ENCODE results near the gene ANKRD37. TPM values are rescaled to one million over a fixed set of nuclear protein-coding genes. Genes with fewer than 3 reads are reported as not detected.

The ANKRD37 gene
- 10 to 100 TPM in 1 of 6 experiments, 1 to 10 TPM in 5; 3.1 to 11.4 (median 4.1) TPM for total RNA-seq (2021; fragmentation: NEBNext Ultra II Directional; extraction: Animal tissue kit (Norgen Biotek cat#: 25700))
- long read RNA-seq, transcript ANKRD37-201 (5 exons, 1,141 nt), result major isoform, 13 of 19 reads
- long read RNA-seq, partial matches to known transcripts, result 0 of 19 reads
- long read RNA-seq, other reads (novel, unspliced or antisense), result 6 of 19 reads

DNA sequence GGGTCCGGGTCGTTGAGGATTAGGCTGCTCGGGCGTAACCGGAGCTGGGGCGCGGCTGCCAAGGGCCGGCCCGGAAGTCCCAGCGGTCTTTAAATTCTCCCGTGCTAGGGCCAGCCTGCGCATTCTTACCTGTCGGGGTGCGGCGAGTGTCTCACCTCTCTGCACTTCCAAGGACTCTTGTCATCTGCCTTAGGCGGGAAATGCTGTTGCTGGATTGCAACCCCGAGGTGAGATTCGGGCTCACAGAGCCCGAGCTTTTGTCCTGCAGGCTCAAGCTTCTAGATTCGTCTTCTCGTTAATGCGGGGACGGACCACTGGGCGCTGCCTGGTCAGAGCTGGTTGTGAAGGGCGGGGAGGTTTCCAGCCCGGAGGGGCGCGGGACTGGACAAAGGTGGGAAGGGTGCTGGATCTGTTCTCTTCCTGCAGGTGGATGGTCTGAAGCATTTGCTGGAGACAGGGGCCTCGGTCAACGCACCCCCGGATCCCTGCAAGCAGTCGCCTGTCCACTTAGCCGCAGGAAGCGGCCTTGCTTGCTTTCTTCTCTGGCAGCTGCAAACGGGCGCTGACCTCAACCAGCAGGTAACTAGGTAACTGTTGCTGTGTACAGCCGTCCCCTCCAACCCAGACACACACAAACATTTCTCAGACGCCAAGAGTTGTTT lies at the start of gene ANKRD37:
Gene ANKRD37 (plus strand): TSS at position 118 of the 662 bp plus-strand sequence. CDS start 83 bp downstream, at position 201.
- peak within 1 kb of the TSS; percentile 92 for H3K4me3 Mint-ChIP-seq
- peaks cover 2% of the 10 kb centered on the region for H3K27me3 Mint-ChIP-seq (ENCODE audit: insufficient read depth)
- TF ChIP-seq CTCF (IDR thresholded peaks at IDR 0.05), result no peak
- H3K36me3 Mint-ChIP-seq (ENCODE audit: low read depth), result peaks cover 8% of the 10 kb centered on the region
- peak; percentile 39 for DNase-seq
- peak within 1 kb of the TSS; percentile 94 for H3K27ac Mint-ChIP-seq
- H3K4me1 Mint-ChIP-seq (ENCODE audit: low read depth), result peaks cover 45% of the 10 kb centered on the region
- H3K9me3 Mint-ChIP-seq, result no peaks in the 10 kb centered on the region

- no peak for TF ChIP-seq CTCF (IDR thresholded peaks at IDR 0.05)
- Mint-ChIP-seq H3K4me1 (ENCODE audit: low read depth) (peaks cover 21% of the 10 kb centered on the region), H3K36me3 (ENCODE audit: low read depth) (peaks cover 60% of the 10 kb centered on the region), H3K4me3 (no peak overlapping the region), H3K27me3 (ENCODE audit: insufficient read depth) (no peaks in the 10 kb centered on the region; the same call in 1 of the 2 replicates), H3K9me3 (no peaks in the 10 kb centered on the region), H3K27ac (no peak overlapping the region)
- DNase-seq, result no peak
Measured at GRCh38 chr4:185346975-185347601, 49.6 kb upstream of the ANKRD37 start.

DNA sequence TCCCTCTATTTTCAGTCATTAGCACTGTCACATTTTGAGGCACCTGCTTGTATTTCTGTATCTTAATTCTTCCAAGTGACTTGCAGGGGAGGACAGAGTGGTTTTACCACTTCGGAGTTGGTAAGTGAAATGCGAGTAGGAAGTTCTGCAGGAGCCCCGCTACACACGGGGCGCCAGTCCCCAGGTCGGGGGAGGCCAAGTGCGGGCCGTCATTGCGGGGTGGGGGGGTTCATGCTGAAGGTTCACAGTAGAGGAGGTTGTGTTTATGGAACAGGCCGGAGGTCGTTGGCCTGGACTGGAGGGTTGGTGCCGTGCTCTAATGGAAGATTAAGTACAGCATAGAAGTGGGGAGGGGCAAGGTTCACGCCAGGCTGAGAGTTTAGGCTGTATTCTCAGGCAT lies 45.0 kb upstream of the ANKRD37 start:
- H3K4me3 Mint-ChIP-seq, result no peak overlapping the region
- TF ChIP-seq CTCF (IDR thresholded peaks at IDR 0.05), result no peak

GRCh38 chr4:185352202-185352601 lies 44.4 kb upstream of the ANKRD37 start:
- H3K27me3 Mint-ChIP-seq (ENCODE audit: insufficient read depth), result no peaks in the 10 kb centered on the region; the same call in 1 of the 2 replicates
- peaks cover 56% of the 10 kb centered on the region for H3K36me3 Mint-ChIP-seq (ENCODE audit: low read depth)
- no peak for TF ChIP-seq CTCF (IDR thresholded peaks at IDR 0.05)
- DNase-seq, result no peak
- H3K27ac Mint-ChIP-seq, result no peak overlapping the region
- peaks cover 16% of the 10 kb centered on the region for H3K4me1 Mint-ChIP-seq (ENCODE audit: low read depth)
- H3K9me3 Mint-ChIP-seq, result no peaks in the 10 kb centered on the region
- no peak overlapping the region for H3K4me3 Mint-ChIP-seq

More for the DNA sequence above, 45.0 kb upstream of the ANKRD37 start:
- DNase-seq, result no peak
- Mint-ChIP-seq H3K4me1 (ENCODE audit: low read depth) (peaks cover 11% of the 10 kb centered on the region), H3K36me3 (ENCODE audit: low read depth) (peaks cover 58% of the 10 kb centered on the region), H3K27me3 (ENCODE audit: insufficient read depth) (no peaks in the 10 kb centered on the region; the same call in 1 of the 2 replicates), H3K9me3 (no peaks in the 10 kb centered on the region), H3K27ac (no peak overlapping the region)

DNA sequence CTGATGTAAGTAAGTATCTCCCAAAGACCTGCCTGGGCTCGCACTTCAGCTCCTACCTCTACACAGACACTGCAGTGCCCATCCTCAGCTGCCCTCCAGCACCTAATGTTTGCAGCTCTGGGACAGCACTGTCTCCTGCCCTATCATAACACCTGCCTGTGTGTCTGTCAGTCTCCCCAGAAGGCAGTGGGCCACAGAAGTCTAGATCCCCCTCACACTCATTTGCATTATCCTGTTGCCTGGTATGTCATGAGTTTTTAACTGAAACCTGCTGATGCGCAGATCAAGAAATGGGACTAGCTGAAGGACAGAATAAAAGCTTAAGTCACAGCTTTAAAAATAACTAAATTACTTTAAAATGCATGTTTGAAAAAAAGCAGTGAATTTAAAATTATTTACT lies 43.9 kb upstream of the ANKRD37 start:
- Mint-ChIP-seq H3K36me3 (ENCODE audit: low read depth) (peaks cover 57% of the 10 kb centered on the region), H3K4me3 (no peak overlapping the region), H3K27me3 (ENCODE audit: insufficient read depth) (no peaks in the 10 kb centered on the region; the same call in 1 of the 2 replicates), H3K9me3 (no peaks in the 10 kb centered on the region), H3K4me1 (ENCODE audit: low read depth) (peaks cover 21% of the 10 kb centered on the region), H3K27ac (no peak overlapping the region)
- DNase-seq, result no peak
- no peak for TF ChIP-seq CTCF (IDR thresholded peaks at IDR 0.05)

Measured in HFFc6 (cell line).